HCT116 (cell line): ENCODE measurements around the gene CTDSPL2. TPM values are rescaled to one million over a fixed set of nuclear protein-coding genes. Genes with fewer than 3 reads are reported as not detected.

Experiments used
- ATAC-seq: fragments of 200-7000 bp; cut with Tn5 transposase; 2 replicates; pipeline ENCODE4 v1.9.1; 2020; ENCODE audit warnings: mild to moderate bottlenecking, moderate library complexity
- BruUV-seq: library from RNA; stranded (reverse); fragments of 400-500 nt; replicated peaks from 2 replicates; lab custom pipeline; 2021; lab: Mats Ljungman, UMichigan
- CTCF ChIA-PET: fragments of 300-600 bp; sonication (Branson Sonifier 250); formaldehyde crosslinking; loops from one replicate; lab custom pipeline; 2021; ENCODE audit warnings: antibody characterized with exemption; lab: Charles Lee
- POLR2A ChIA-PET: fragments of 300-600, 350-600 bp; sonication (Branson Sonifier 250); formaldehyde crosslinking; loops from one replicate; lab custom pipeline; 2021; ENCODE audit warnings: antibody characterized with exemption; lab: Charles Lee
- RAD21 ChIA-PET, 2 experiments: fragments of 300-600 bp; sonication (Branson Sonifier 250); formaldehyde crosslinking; loops; one replicate each; lab custom pipeline; 2023; ENCODE audit warnings: low total read pairs in 2 of 2; ENCODE audit not compliant: uncharacterized antibody in 2 of 2, unreplicated experiment in 2 of 2, low non-redundant PET in 1 of 2; lab: Charles Lee
- DNase-seq: peaks from one replicate; pipeline ENCODE4 v3.0.0-alpha.2; 2010; ENCODE audit warnings: low read depth, low spot score
- H2AFZ ChIP-seq: fragments of 200-600 bp; shearing (Covaris generic), sonication (generic); 2 replicates; pipeline ENCODE4 v1.6.1; 2017; ENCODE audit warnings: low read depth, mixed run types, mixed read lengths, antibody characterized with exemption, low read length; ENCODE audit not compliant: poor library complexity, severe bottlenecking
- H3K27ac ChIP-seq: 2 replicates; pipeline ENCODE4 v1.5.1; 2012; ENCODE audit warnings: low read depth, low read length
- H3K27me3 ChIP-seq: fragments of 200-600 bp; sonication (generic); 2 replicates; pipeline ENCODE4 v1.6.1; 2016; ENCODE audit warnings: mixed run types, low read length, mixed read lengths; ENCODE audit not compliant: insufficient read depth
- H3K36me3 ChIP-seq, 2 experiments: fragments of 200-500 bp in 1 of 2; fragments of 200-600 bp in 1 of 2; sonication (Bioruptor generic) in 1 of 2; sonication (generic) in 1 of 2; 2 replicates each; pipeline versions ENCODE4 v1.5.1 to v1.6.1; 2014 to 2016; ENCODE audit warnings: low read length in 2 of 2, inconsistent platforms in 1 of 2, mixed read lengths in 1 of 2, mixed run types in 1 of 2; ENCODE audit not compliant: insufficient read depth in 2 of 2, control insufficient read depth in 1 of 2
- H3K4me1 ChIP-seq, 2 experiments: fragments of 200-600 bp in 1 of 2; sonication (generic) in 1 of 2; 2 replicates each; pipeline versions ENCODE4 v1.5.1 to v1.6.1; 2012 to 2017; ENCODE audit warnings: low read length in 2 of 2, inconsistent platforms in 1 of 2, mild to moderate bottlenecking in 1 of 2, mixed read lengths in 1 of 2, mixed run types in 1 of 2, moderate library complexity in 1 of 2; ENCODE audit not compliant: insufficient read depth in 2 of 2, control insufficient read depth in 1 of 2
- H3K4me2 ChIP-seq: fragments of 200-600 bp; sonication (generic); 2 replicates; pipeline ENCODE4 v1.6.1; 2017; ENCODE audit warnings: mixed run types, low read length, mixed read lengths
- H3K4me3 ChIP-seq, 2 experiments: fragments of 200-600 bp in 1 of 2; sonication (generic) in 1 of 2; replicated peaks in 1 of 2; 2 replicates each; pipeline ENCODE4 v1.5.1; 2011 to 2016; ENCODE audit warnings: low read length in 2 of 2, control low read depth in 1 of 2, low read depth in 1 of 2, mild to moderate bottlenecking in 1 of 2, mixed read lengths in 1 of 2, mixed run types in 1 of 2
- H3K79me2 ChIP-seq: fragments of 200-600 bp; sonication (generic); 2 replicates; pipeline ENCODE4 v1.6.1; 2017; ENCODE audit warnings: mild to moderate bottlenecking, mixed run types, low read length, moderate library complexity, mixed read lengths; ENCODE audit not compliant: insufficient read depth
- H3K9ac ChIP-seq: fragments of 200-600 bp; sonication (generic); 2 replicates; pipeline ENCODE4 v1.6.1; 2016; ENCODE audit warnings: low read length, mixed read lengths
- H3K9me2 ChIP-seq: fragments of 200-600 bp; sonication (generic), shearing (Covaris generic); 2 replicates; pipeline ENCODE4 v1.6.1; 2017; ENCODE audit warnings: mixed run types, mild to moderate bottlenecking, moderate library complexity; ENCODE audit not compliant: insufficient read depth
- H3K9me3 ChIP-seq, 2 experiments: fragments of 200-500 bp in 1 of 2; fragments of 200-600 bp in 1 of 2; sonication (Bioruptor generic) in 1 of 2; sonication (generic) in 1 of 2; 2 replicates each; pipeline ENCODE4 v1.6.1; 2014 to 2017; ENCODE audit warnings: low read length in 2 of 2, mixed read lengths in 2 of 2, inconsistent platforms in 1 of 2, low read depth in 1 of 2, mild to moderate bottlenecking in 1 of 2, mixed run types in 1 of 2, moderate library complexity in 1 of 2; ENCODE audit not compliant: control insufficient read depth in 1 of 2, insufficient read depth in 1 of 2
- H4K20me1 ChIP-seq: fragments of 200-600 bp; sonication (generic), shearing (Covaris generic); 2 replicates; pipeline ENCODE4 v1.6.1; 2017; ENCODE audit warnings: mixed run types, mild to moderate bottlenecking, moderate library complexity; ENCODE audit not compliant: insufficient read depth
- ATF3 ChIP-seq: IDR thresholded peaks from 2 replicates; pipeline ENCODE4 v1.6.1; 2012
- CBX3 ChIP-seq: IDR thresholded peaks from 2 replicates; pipeline ENCODE4 v1.6.1; 2012; ENCODE audit warnings: low read depth
- CEBPB ChIP-seq: IDR thresholded peaks from 2 replicates; pipeline ENCODE4 v1.6.1; 2012; ENCODE audit warnings: low read depth
- CTCF ChIP-seq, 3 experiments: fragments of 200-600 bp in 1 of 3; sonication (generic) in 1 of 3; IDR thresholded peaks in 2 of 3; conservative IDR thresholded peaks in 1 of 3; 2 replicates each; pipeline ENCODE4 v1.5.1; 2012 to 2017; ENCODE audit warnings: low read depth in 2 of 3, low read length in 2 of 3, antibody characterized with exemption in 1 of 3, borderline replicate concordance in 1 of 3, control low read depth in 1 of 3, mild to moderate bottlenecking in 1 of 3, mixed read lengths in 1 of 3, mixed run types in 1 of 3, moderate library complexity in 1 of 3; ENCODE audit not compliant: insufficient read depth in 1 of 3
- EGR1 ChIP-seq: IDR thresholded peaks from 2 replicates; pipeline ENCODE4 v1.6.1; 2012; ENCODE audit warnings: low read depth
- ELF1 ChIP-seq: IDR thresholded peaks from 2 replicates; pipeline ENCODE4 v1.6.1; 2012; ENCODE audit warnings: low read depth, borderline replicate concordance
- EZH2 ChIP-seq: fragments of 200-600 bp; sonication (generic); IDR thresholded peaks from 2 replicates; pipeline ENCODE4 v1.6.1; 2017; ENCODE audit warnings: antibody characterized with exemption, mixed run types
- EZH2phosphoT487 ChIP-seq: fragments of 200-600 bp; IDR thresholded peaks from 2 replicates; pipeline ENCODE4 v1.6.1; 2018; ENCODE audit warnings: antibody characterized with exemption, borderline replicate concordance
- JUND ChIP-seq: IDR thresholded peaks from 2 replicates; pipeline ENCODE4 v1.6.1; 2012
- MAX ChIP-seq: IDR thresholded peaks from 2 replicates; pipeline ENCODE4 v1.6.1; 2012
- POLR2A ChIP-seq: IDR thresholded peaks from 2 replicates; pipeline ENCODE4 v1.7.0; 2011; ENCODE audit warnings: borderline replicate concordance; ENCODE audit not compliant: insufficient read depth, insufficient read length; ENCODE audit errors: extremely low read depth
- RAD21 ChIP-seq: IDR thresholded peaks from 2 replicates; pipeline ENCODE4 v1.6.1; 2012; ENCODE audit warnings: low read depth, mild to moderate bottlenecking
- SIN3A ChIP-seq: IDR thresholded peaks from 2 replicates; pipeline ENCODE4 v1.6.1; 2012; ENCODE audit warnings: low read depth
- SP1 ChIP-seq: IDR thresholded peaks from 2 replicates; pipeline ENCODE4 v1.6.1; 2012; ENCODE audit warnings: low read depth
- TCF7L2 ChIP-seq: IDR thresholded peaks from 2 replicates; pipeline ENCODE4 v1.7.0; 2011; ENCODE audit warnings: borderline replicate concordance, inconsistent platforms; ENCODE audit not compliant: insufficient read depth, insufficient read length; ENCODE audit errors: extremely low read depth
- ZBTB33 ChIP-seq: IDR thresholded peaks from 2 replicates; pipeline ENCODE4 v1.6.1; 2011; ENCODE audit warnings: mild to moderate bottlenecking, low read length, moderate library complexity; ENCODE audit not compliant: insufficient replicate concordance; ENCODE audit errors: extremely low read depth
- ZFX ChIP-seq: fragments of 450-650 bp; IDR thresholded peaks from 2 replicates; pipeline ENCODE4 v1.6.1; 2017
- ZNF274 ChIP-seq: fragments of 200-500 bp; sonication (Bioruptor generic); IDR thresholded peaks from 2 replicates; pipeline ENCODE4 v1.6.1; 2014; ENCODE audit warnings: mild to moderate bottlenecking, low read depth, low read length, inconsistent platforms
- intact Hi-C: fragments of 100-400 bp; cut with micrococcal nuclease; formaldehyde crosslinking; loops from 2 replicates; pipeline ENCODE4 v1.10.0; 2022
- total RNA-seq: library from RNA; stranded (reverse); gene quantifications from one replicate; pipeline ENCODE4 v1.2.1, GENCODE V29; 2021; ENCODE audit not compliant: unreplicated experiment

Gene CTDSPL2
- total RNA-seq, 1 experiment from 2014 or later, result 56.0 TPM

GRCh38 chr15:44414001-44414400 is 13.4 kb upstream of the CTDSPL2 start:
- ChIA-PET RAD21 (no interaction called here), CTCF (no interaction called here), POLR2A (no interaction called here)
- Histone ChIP-seq H3K4me1 (no peaks in the 10 kb centered on the region), H2AFZ (no peak overlapping the region), H3K9me2 (no peaks in the 10 kb centered on the region), H3K4me3 (no peak overlapping the region), H3K79me2 (no peaks in the 10 kb centered on the region), H3K9me3 (no peaks in the 10 kb centered on the region), H3K36me3 (no peaks in the 10 kb centered on the region), H4K20me1 (no peaks in the 10 kb centered on the region), H3K4me2 (no peak overlapping the region), H3K9ac (no peak overlapping the region), H3K27me3 (no peaks in the 10 kb centered on the region), H3K27ac (no peak overlapping the region)
- DNase-seq (no peak), ATAC-seq (no peak)
- intact Hi-C loops, result loop anchor here (10.0 kb wide), 1 partner anchor 109 kb away; no protein-coding TSS in a partner anchor
- TF ChIP-seq EGR1, result no peak
- no peak for TF ChIP-seq POLR2A
- no peak for TF ChIP-seq SIN3A
- no peak for TF ChIP-seq MAX
- no peak for TF ChIP-seq RAD21
- TF ChIP-seq ZFX, result no peak
- TF ChIP-seq EZH2, result no peak
- no peak for TF ChIP-seq CEBPB
- TF ChIP-seq JUND, result no peak
- TF ChIP-seq ZNF274, result no peak
- TF ChIP-seq CBX3, result no peak
- TF ChIP-seq TCF7L2, result no peak
- TF ChIP-seq CTCF (IDR thresholded peaks at IDR 0.05 in 2 of 3, conservative IDR thresholded peaks at IDR 0.05 in 1 of 3; ENCODE audit: borderline replicate concordance in 1 of 3, insufficient read depth in 1 of 3, low read depth in 2 of 3, low read length in 2 of 3), result no peak
- no peak for TF ChIP-seq ZBTB33
- no peak for TF ChIP-seq SP1
- no peak for TF ChIP-seq ELF1
- no peak for TF ChIP-seq ATF3
- TF ChIP-seq EZH2phosphoT487, result no peak
- BruUV-seq, result no TSS peak
